Measurements from ENCODE around the gene SRMS. TPM values are rescaled to one million over a fixed set of nuclear protein-coding genes. Genes with fewer than 3 reads are reported as not detected.
A peak's percentile ranks its signal among the peaks of the same experiment; 100 is the strongest.

Gene SRMS
- total and polyA plus RNA-seq, 2 donors (not counting 1 experiment from before 2014, with no cell fraction given), result not detected

- peaks cover 10% of the 10 kb centered on the region for H3K36me3 ChIP-seq (ENCODE audit: control insufficient read depth, insufficient read depth, low read length)
- H3K9ac ChIP-seq (ENCODE audit: insufficient read depth, low read length), result no peak overlapping the region
- H3K9me3 ChIP-seq (ENCODE audit: control insufficient read depth, insufficient read depth, low read depth, low read length), result no peaks in the 10 kb centered on the region
- H2AFZ ChIP-seq (ENCODE audit: low read length), result no peak overlapping the region
- no peaks in the 10 kb centered on the region for H3K4me1 ChIP-seq (ENCODE audit: control insufficient read depth, extremely low read depth, insufficient read depth, low read length)
- H3K27ac ChIP-seq (ENCODE audit: insufficient read depth, low read length), result no peak overlapping the region
- no peaks in the 10 kb centered on the region for H4K20me1 ChIP-seq (ENCODE audit: control insufficient read depth, extremely low read depth, insufficient read depth, low read length)
- H3K79me2 ChIP-seq (ENCODE audit: control insufficient read depth, insufficient read depth, low read length), result no peaks in the 10 kb centered on the region
- H3K4me3 ChIP-seq (replicated peaks in 1 of 4; ENCODE audit: control extremely low read depth in 1 of 4, insufficient read depth in 1 of 4, low read depth in 3 of 4, low read length in 4 of 4), result no peak overlapping the region
- DNase-seq (ENCODE audit: low read depth in 2 of 2), result no peak
- H3K27me3 ChIP-seq (ENCODE audit: control insufficient read depth, insufficient read depth, low read length), result no peaks in the 10 kb centered on the region
- no peak for TF ChIP-seq EZH2 (IDR thresholded peaks at IDR 0.05; ENCODE audit: low read length, missing control alignments)
- no peak for TF ChIP-seq CTCF (conservative IDR thresholded peaks at IDR 0.05 in 1 of 2, IDR thresholded peaks at IDR 0.05 in 1 of 2; ENCODE audit: low read depth in 1 of 2, low read length in 2 of 2)
- no peak overlapping the region for H3K4me2 ChIP-seq (ENCODE audit: extremely low read depth, insufficient read depth, low read length)
These were observed 8.3 kb upstream of the SRMS start for GRCh38 chr20:63555661-63556381.

- no peaks in the 10 kb centered on the region for H4K20me1 ChIP-seq (ENCODE audit: control insufficient read depth, extremely low read depth, insufficient read depth, low read length)
- H3K79me2 ChIP-seq (ENCODE audit: control insufficient read depth, insufficient read depth, low read length), result no peaks in the 10 kb centered on the region
- DNase-seq (ENCODE audit: low read depth in 2 of 2), result no peak
- no peaks in the 10 kb centered on the region for H3K36me3 ChIP-seq (ENCODE audit: control insufficient read depth, insufficient read depth, low read length)
- no peak overlapping the region for H3K27ac ChIP-seq (ENCODE audit: insufficient read depth, low read length)
- no peak overlapping the region for H3K4me2 ChIP-seq (ENCODE audit: extremely low read depth, insufficient read depth, low read length)
- no peak overlapping the region for H3K9ac ChIP-seq (ENCODE audit: insufficient read depth, low read length)
- TF ChIP-seq EZH2 (IDR thresholded peaks at IDR 0.05; ENCODE audit: low read length, missing control alignments) (no peak), CTCF (conservative IDR thresholded peaks at IDR 0.05 in 1 of 2, IDR thresholded peaks at IDR 0.05 in 1 of 2; ENCODE audit: low read depth in 1 of 2, low read length in 2 of 2) (no peak)
- peak overlapping the region in 1 of 4 experiments; percentile 64 for H3K4me3 ChIP-seq (replicated peaks in 1 of 4; ENCODE audit: control extremely low read depth in 1 of 4, insufficient read depth in 1 of 4, low read depth in 3 of 4, low read length in 4 of 4)
- H3K9me3 ChIP-seq (ENCODE audit: control insufficient read depth, insufficient read depth, low read depth, low read length), result no peaks in the 10 kb centered on the region
- H2AFZ ChIP-seq (ENCODE audit: low read length), result no peak overlapping the region
- H3K27me3 ChIP-seq (ENCODE audit: control insufficient read depth, insufficient read depth, low read length), result no peaks in the 10 kb centered on the region
- no peaks in the 10 kb centered on the region for H3K4me1 ChIP-seq (ENCODE audit: control insufficient read depth, extremely low read depth, insufficient read depth, low read length)
These were observed 7.1 kb upstream of the SRMS start for GRCh38 chr20:63554361-63555278.

- Histone ChIP-seq H3K4me3 (replicated peaks in 1 of 4; ENCODE audit: control extremely low read depth in 1 of 4, insufficient read depth in 1 of 4, low read depth in 3 of 4, low read length in 4 of 4) (peak within 1 kb of the TSS; percentile 53 to 68 (median 60)), H3K79me2 (ENCODE audit: control insufficient read depth, insufficient read depth, low read length) (no peaks in the 10 kb centered on the region), H3K27me3 (ENCODE audit: control insufficient read depth, insufficient read depth, low read length) (no peaks in the 10 kb centered on the region), H3K36me3 (ENCODE audit: control insufficient read depth, insufficient read depth, low read length) (no peaks in the 10 kb centered on the region), H4K20me1 (ENCODE audit: control insufficient read depth, extremely low read depth, insufficient read depth, low read length) (no peaks in the 10 kb centered on the region), H3K4me2 (ENCODE audit: extremely low read depth, insufficient read depth, low read length) (peak within 1 kb of the TSS; percentile 85), H3K9me3 (ENCODE audit: control insufficient read depth, insufficient read depth, low read depth, low read length) (no peaks in the 10 kb centered on the region), H3K27ac (ENCODE audit: insufficient read depth, low read length) (no peak within 1 kb of the TSS), H3K9ac (ENCODE audit: insufficient read depth, low read length) (peak within 1 kb of the TSS; percentile 62), H2AFZ (ENCODE audit: low read length) (peak within 1 kb of the TSS; percentile 23), H3K4me1 (ENCODE audit: control insufficient read depth, extremely low read depth, insufficient read depth, low read length) (no peaks in the 10 kb centered on the region)
- no peak for DNase-seq (ENCODE audit: low read depth in 2 of 2)
- TF ChIP-seq CTCF (conservative IDR thresholded peaks at IDR 0.05 in 1 of 2, IDR thresholded peaks at IDR 0.05 in 1 of 2; ENCODE audit: low read depth in 1 of 2, low read length in 2 of 2) (no peak), EZH2 (IDR thresholded peaks at IDR 0.05; ENCODE audit: low read length, missing control alignments) (no peak)
These were observed 6.4 kb upstream of the SRMS start, which contains the start of gene FNDC11 for GRCh38 chr20:63553933-63554290. Gene FNDC11 (plus strand): TSS chr20:63554159. CDS start chr20:63555664, 1,505 bp downstream.
